ENCODE results near the gene GIMAP4. TPM values are rescaled to one million over a fixed set of nuclear protein-coding genes. Genes with fewer than 3 reads are reported as not detected.
"Not testable (repeated sequence)": the region's sequence is repeated elsewhere in the genome, so short reads cannot be mapped to it uniquely, and the experiment has no call there.

Gene GIMAP4
- total RNA-seq, 1 donor from 2014 or later = 25.6 TPM

GRCh38 chr7:150595361-150595760, 28.2 kb downstream of the GIMAP4 start:
- H3K9ac ChIP-seq (ENCODE audit: low read depth in 1 of 3, low read length in 3 of 3) = no peak overlapping the region
- H3K36me3 ChIP-seq (ENCODE audit: control insufficient read depth in 3 of 3, insufficient read depth in 3 of 3, low read length in 3 of 3) = no peaks in the 10 kb centered on the region
- H3K27me3 ChIP-seq (ENCODE audit: control insufficient read depth in 3 of 3, insufficient read depth in 3 of 3, low read length in 3 of 3) = no peaks in the 10 kb centered on the region
- H3K4me1 ChIP-seq (ENCODE audit: control insufficient read depth in 3 of 3, insufficient read depth in 3 of 3, low read length in 3 of 3) = peaks cover 0 to 2% (median 0%) of the 10 kb centered on the region in 3 donors
- no peaks in the 10 kb centered on the region for H3K9me3 ChIP-seq (ENCODE audit: control insufficient read depth in 3 of 3, low read length in 3 of 3)
- H3K27ac ChIP-seq (ENCODE audit: low read depth, low read length) = no peak overlapping the region
- H3K4me3 ChIP-seq (ENCODE audit: low read length in 3 of 3) = no peak overlapping the region

GRCh38 chr7:150603600-150603999, 36.4 kb downstream of the GIMAP4 start:
- not testable (repeated sequence) for H3K4me1 ChIP-seq (ENCODE audit: control insufficient read depth in 3 of 3, insufficient read depth in 3 of 3, low read length in 3 of 3); H3K4me3 ChIP-seq (ENCODE audit: low read length in 3 of 3); H3K27ac ChIP-seq (ENCODE audit: low read depth, low read length); H3K9me3 ChIP-seq (ENCODE audit: control insufficient read depth in 3 of 3, low read length in 3 of 3); H3K9ac ChIP-seq (ENCODE audit: low read depth in 1 of 3, low read length in 3 of 3); H3K27me3 ChIP-seq (ENCODE audit: control insufficient read depth in 3 of 3, insufficient read depth in 3 of 3, low read length in 3 of 3); H3K36me3 ChIP-seq (ENCODE audit: control insufficient read depth in 3 of 3, insufficient read depth in 3 of 3, low read length in 3 of 3)

GRCh38 chr7:150610233-150610632, 43.0 kb downstream of the GIMAP4 start:
- H3K27ac ChIP-seq (ENCODE audit: low read depth, low read length) = no peak overlapping the region
- H3K27me3 ChIP-seq (ENCODE audit: control insufficient read depth in 3 of 3, insufficient read depth in 3 of 3, low read length in 3 of 3) = no peaks in the 10 kb centered on the region
- no peaks in the 10 kb centered on the region for H3K36me3 ChIP-seq (ENCODE audit: control insufficient read depth in 3 of 3, insufficient read depth in 3 of 3, low read length in 3 of 3)

GRCh38 chr7:150612925-150613324, 45.7 kb downstream of the GIMAP4 start:
- Histone ChIP-seq H3K9me3 (ENCODE audit: control insufficient read depth in 3 of 3, low read length in 3 of 3) (no peaks in the 10 kb centered on the region), H3K27me3 (ENCODE audit: control insufficient read depth in 3 of 3, insufficient read depth in 3 of 3, low read length in 3 of 3) (no peaks in the 10 kb centered on the region), H3K4me3 (ENCODE audit: low read length in 3 of 3) (no peak overlapping the region), H3K4me1 (ENCODE audit: control insufficient read depth in 3 of 3, insufficient read depth in 3 of 3, low read length in 3 of 3) (no peaks in the 10 kb centered on the region), H3K9ac (ENCODE audit: low read depth in 1 of 3, low read length in 3 of 3) (no peak overlapping the region), H3K36me3 (ENCODE audit: control insufficient read depth in 3 of 3, insufficient read depth in 3 of 3, low read length in 3 of 3) (no peaks in the 10 kb centered on the region), H3K27ac (ENCODE audit: low read depth, low read length) (no peak overlapping the region)

More at GRCh38 chr7:150610233-150610632, 43.0 kb downstream of the GIMAP4 start:
- H3K9ac ChIP-seq (ENCODE audit: low read depth in 1 of 3, low read length in 3 of 3) = no peak overlapping the region
- H3K4me3 ChIP-seq (ENCODE audit: low read length in 3 of 3) = no peak overlapping the region
- H3K9me3 ChIP-seq (ENCODE audit: control insufficient read depth in 3 of 3, low read length in 3 of 3) = no peaks in the 10 kb centered on the region
- no peaks in the 10 kb centered on the region for H3K4me1 ChIP-seq (ENCODE audit: control insufficient read depth in 3 of 3, insufficient read depth in 3 of 3, low read length in 3 of 3)

- no peaks in the 10 kb centered on the region for H3K9me3 ChIP-seq (ENCODE audit: control insufficient read depth in 3 of 3, low read length in 3 of 3)
- no peak overlapping the region for H3K27ac ChIP-seq (ENCODE audit: low read depth, low read length)
- H3K9ac ChIP-seq (ENCODE audit: low read depth in 1 of 3, low read length in 3 of 3) = no peak overlapping the region
- H3K4me1 ChIP-seq (ENCODE audit: control insufficient read depth in 3 of 3, insufficient read depth in 3 of 3, low read length in 3 of 3) = no peaks in the 10 kb centered on the region
- no peaks in the 10 kb centered on the region for H3K36me3 ChIP-seq (ENCODE audit: control insufficient read depth in 3 of 3, insufficient read depth in 3 of 3, low read length in 3 of 3)
- H3K27me3 ChIP-seq (ENCODE audit: control insufficient read depth in 3 of 3, insufficient read depth in 3 of 3, low read length in 3 of 3) = no peaks in the 10 kb centered on the region
- no peak overlapping the region for H3K4me3 ChIP-seq (ENCODE audit: low read length in 3 of 3)
These were observed 46.7 kb downstream of the GIMAP4 start for GRCh38 chr7:150613880-150614279.

- H3K27ac ChIP-seq (ENCODE audit: low read depth, low read length); H3K27me3 ChIP-seq (ENCODE audit: control insufficient read depth in 3 of 3, insufficient read depth in 3 of 3, low read length in 3 of 3); H3K36me3 ChIP-seq (ENCODE audit: control insufficient read depth in 3 of 3, insufficient read depth in 3 of 3, low read length in 3 of 3); H3K9ac ChIP-seq (ENCODE audit: low read depth in 1 of 3, low read length in 3 of 3); H3K4me1 ChIP-seq (ENCODE audit: control insufficient read depth in 3 of 3, insufficient read depth in 3 of 3, low read length in 3 of 3); H3K4me3 ChIP-seq (ENCODE audit: low read length in 3 of 3); H3K9me3 ChIP-seq (ENCODE audit: control insufficient read depth in 3 of 3, low read length in 3 of 3): not testable (repeated sequence)
These were observed 47.2 kb downstream of the GIMAP4 start for GRCh38 chr7:150614426-150614825.

- H3K4me3 ChIP-seq (ENCODE audit: low read length in 3 of 3); H3K9me3 ChIP-seq (ENCODE audit: control insufficient read depth in 3 of 3, low read length in 3 of 3); H3K36me3 ChIP-seq (ENCODE audit: control insufficient read depth in 3 of 3, insufficient read depth in 3 of 3, low read length in 3 of 3); H3K27me3 ChIP-seq (ENCODE audit: control insufficient read depth in 3 of 3, insufficient read depth in 3 of 3, low read length in 3 of 3); H3K4me1 ChIP-seq (ENCODE audit: control insufficient read depth in 3 of 3, insufficient read depth in 3 of 3, low read length in 3 of 3); H3K27ac ChIP-seq (ENCODE audit: low read depth, low read length); H3K9ac ChIP-seq (ENCODE audit: low read depth in 1 of 3, low read length in 3 of 3): not testable (repeated sequence)
These were observed 48.1 kb downstream of the GIMAP4 start for GRCh38 chr7:150615221-150615755.

- H3K9ac ChIP-seq (ENCODE audit: low read depth in 1 of 3, low read length in 3 of 3) = no peak overlapping the region
- no peaks in the 10 kb centered on the region for H3K4me1 ChIP-seq (ENCODE audit: control insufficient read depth in 3 of 3, insufficient read depth in 3 of 3, low read length in 3 of 3)
- H3K4me3 ChIP-seq (ENCODE audit: low read length in 3 of 3) = no peak overlapping the region
- no peaks in the 10 kb centered on the region for H3K36me3 ChIP-seq (ENCODE audit: control insufficient read depth in 3 of 3, insufficient read depth in 3 of 3, low read length in 3 of 3)
- no peaks in the 10 kb centered on the region for H3K27me3 ChIP-seq (ENCODE audit: control insufficient read depth in 3 of 3, insufficient read depth in 3 of 3, low read length in 3 of 3)
- H3K9me3 ChIP-seq (ENCODE audit: control insufficient read depth in 3 of 3, low read length in 3 of 3) = no peaks in the 10 kb centered on the region
- no peak overlapping the region for H3K27ac ChIP-seq (ENCODE audit: low read depth, low read length)
These were observed 52.9 kb downstream of the GIMAP4 start for GRCh38 chr7:150620061-150620460.

- H3K9me3 ChIP-seq (ENCODE audit: control insufficient read depth in 3 of 3, low read length in 3 of 3) = no peaks in the 10 kb centered on the region
- no peaks in the 10 kb centered on the region for H3K4me1 ChIP-seq (ENCODE audit: control insufficient read depth in 3 of 3, insufficient read depth in 3 of 3, low read length in 3 of 3)
- no peak overlapping the region for H3K9ac ChIP-seq (ENCODE audit: low read depth in 1 of 3, low read length in 3 of 3)
- H3K27me3 ChIP-seq (ENCODE audit: control insufficient read depth in 3 of 3, insufficient read depth in 3 of 3, low read length in 3 of 3) = no peaks in the 10 kb centered on the region
- H3K27ac ChIP-seq (ENCODE audit: low read depth, low read length) = no peak overlapping the region
- no peak overlapping the region for H3K4me3 ChIP-seq (ENCODE audit: low read length in 3 of 3)
- no peaks in the 10 kb centered on the region for H3K36me3 ChIP-seq (ENCODE audit: control insufficient read depth in 3 of 3, insufficient read depth in 3 of 3, low read length in 3 of 3)
These were observed 53.6 kb downstream of the GIMAP4 start for GRCh38 chr7:150620617-150621371.

GRCh38 chr7:150621376-150621775, 54.2 kb downstream of the GIMAP4 start:
- Histone ChIP-seq H3K36me3 (ENCODE audit: control insufficient read depth in 3 of 3, insufficient read depth in 3 of 3, low read length in 3 of 3) (no peaks in the 10 kb centered on the region), H3K9me3 (ENCODE audit: control insufficient read depth in 3 of 3, low read length in 3 of 3) (no peaks in the 10 kb centered on the region), H3K4me1 (ENCODE audit: control insufficient read depth in 3 of 3, insufficient read depth in 3 of 3, low read length in 3 of 3) (no peaks in the 10 kb centered on the region), H3K27me3 (ENCODE audit: control insufficient read depth in 3 of 3, insufficient read depth in 3 of 3, low read length in 3 of 3) (no peaks in the 10 kb centered on the region), H3K9ac (ENCODE audit: low read depth in 1 of 3, low read length in 3 of 3) (no peak overlapping the region), H3K4me3 (ENCODE audit: low read length in 3 of 3) (no peak overlapping the region), H3K27ac (ENCODE audit: low read depth, low read length) (no peak overlapping the region)

Measured in skeletal muscle tissue (tissue), 4 donors.